Measurements from ENCODE around the gene CD82.

CD82 gene, protein sequence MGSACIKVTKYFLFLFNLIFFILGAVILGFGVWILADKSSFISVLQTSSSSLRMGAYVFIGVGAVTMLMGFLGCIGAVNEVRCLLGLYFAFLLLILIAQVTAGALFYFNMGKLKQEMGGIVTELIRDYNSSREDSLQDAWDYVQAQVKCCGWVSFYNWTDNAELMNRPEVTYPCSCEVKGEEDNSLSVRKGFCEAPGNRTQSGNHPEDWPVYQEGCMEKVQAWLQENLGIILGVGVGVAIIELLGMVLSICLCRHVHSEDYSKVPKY

DNA sequence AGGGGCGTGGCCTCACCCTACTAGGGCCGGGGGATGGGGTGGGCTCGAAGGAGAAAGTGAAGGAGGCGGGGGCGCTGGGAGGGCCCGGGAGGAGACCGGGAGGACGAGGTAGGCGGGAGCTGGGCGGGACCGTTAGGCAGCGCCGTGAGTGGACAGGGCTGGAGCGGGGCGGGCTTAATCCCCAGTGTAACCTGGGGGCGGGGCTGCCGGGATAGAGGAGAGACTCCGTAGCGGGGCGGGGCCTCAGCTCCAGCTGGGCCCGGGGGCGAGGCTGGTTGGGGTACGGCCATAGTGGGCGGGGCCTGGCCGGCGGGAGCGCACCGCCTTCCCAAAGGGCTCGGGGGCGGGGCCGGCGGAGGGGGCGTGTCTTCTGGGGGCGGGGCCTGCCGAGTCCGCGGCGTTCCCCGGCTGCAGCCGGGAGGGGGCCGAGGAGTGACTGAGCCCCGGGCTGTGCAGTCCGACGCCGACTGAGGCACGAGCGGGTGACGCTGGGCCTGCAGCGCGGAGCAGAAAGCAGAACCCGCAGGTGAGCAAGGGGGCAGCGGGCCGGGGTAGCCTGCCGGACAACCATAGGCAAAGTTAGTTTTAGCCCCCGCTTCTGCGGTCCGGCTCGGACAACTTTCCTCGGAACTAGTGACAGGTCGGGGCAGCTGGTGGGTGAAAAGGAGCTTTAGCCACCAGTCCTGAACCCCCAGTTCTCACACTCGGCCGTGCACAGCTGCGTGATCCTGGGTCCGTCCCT lies at the start of gene CD82:
Gene CD82, plus strand, starts transcription at position 453 of the 742 bp plus-strand sequence. CDS start 29,000 bp downstream, outside the sequence.
- peak; percentile 96 to 97 for DNase-seq (ENCODE audit: low read depth in 1 of 2, low spot score in 1 of 2)

DNA sequence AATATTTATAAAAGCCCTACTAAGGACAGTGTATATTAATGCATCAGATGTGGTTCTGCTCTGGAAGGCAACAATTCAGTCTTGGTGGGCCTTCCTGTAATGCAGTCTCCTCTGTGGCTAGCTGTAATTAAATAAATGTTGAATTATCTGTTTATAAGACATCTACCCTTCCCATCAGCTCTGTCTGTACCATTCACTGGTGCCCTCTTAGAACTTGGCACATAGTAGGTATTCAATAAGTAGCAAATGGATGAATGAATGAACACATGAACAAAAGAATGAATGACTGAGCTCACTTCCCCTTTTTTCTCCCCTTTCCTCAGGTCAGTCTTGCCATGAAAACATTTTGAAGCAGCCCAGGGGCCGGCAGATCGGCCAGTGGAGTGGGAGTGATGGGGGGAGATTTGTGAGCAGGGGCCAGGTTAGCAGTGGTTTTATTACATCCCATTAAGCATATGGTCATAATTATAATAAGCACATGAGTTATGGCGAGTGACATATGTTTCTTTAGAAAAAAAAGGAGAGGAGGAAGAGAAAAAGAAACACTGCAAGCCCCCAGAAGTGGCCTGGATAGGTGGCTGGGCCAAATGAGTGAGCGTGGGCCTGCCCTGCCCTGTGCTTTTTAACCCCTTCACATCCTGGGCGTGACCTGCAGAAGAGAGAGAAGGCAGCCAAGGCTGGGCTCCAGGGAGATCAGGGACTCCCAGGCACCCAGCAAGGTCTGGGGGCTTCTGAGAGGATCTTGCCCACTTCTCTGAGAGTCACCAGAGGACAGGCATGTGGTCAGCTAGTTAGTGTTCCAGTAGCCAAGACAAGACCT lies 48.6 kb upstream of the CD82 start:
- no peak for DNase-seq (ENCODE audit: low read depth in 1 of 2, low spot score in 1 of 2)

DNA sequence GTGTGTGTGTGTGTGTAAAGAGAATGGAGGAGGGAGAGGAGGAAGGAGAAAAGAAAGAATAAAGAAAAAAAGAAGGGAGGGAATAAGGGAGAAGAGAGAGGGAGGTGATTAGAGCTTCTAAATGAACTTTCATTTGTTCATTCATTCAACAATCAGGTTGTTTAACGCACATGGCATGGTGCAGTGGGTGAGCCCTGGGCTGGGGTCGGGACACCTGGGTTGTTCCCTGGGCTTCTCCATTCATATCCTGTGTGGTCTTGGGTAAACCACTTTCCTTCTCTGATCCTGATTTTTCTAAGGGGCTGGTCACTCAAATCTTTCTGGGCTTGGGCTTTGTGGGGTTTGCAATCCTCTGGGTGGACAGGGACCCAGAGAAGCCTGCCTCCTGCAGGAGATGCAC lies 47.9 kb upstream of the CD82 start:
- no peak for DNase-seq (ENCODE audit: low read depth in 1 of 2, low spot score in 1 of 2)

DNA sequence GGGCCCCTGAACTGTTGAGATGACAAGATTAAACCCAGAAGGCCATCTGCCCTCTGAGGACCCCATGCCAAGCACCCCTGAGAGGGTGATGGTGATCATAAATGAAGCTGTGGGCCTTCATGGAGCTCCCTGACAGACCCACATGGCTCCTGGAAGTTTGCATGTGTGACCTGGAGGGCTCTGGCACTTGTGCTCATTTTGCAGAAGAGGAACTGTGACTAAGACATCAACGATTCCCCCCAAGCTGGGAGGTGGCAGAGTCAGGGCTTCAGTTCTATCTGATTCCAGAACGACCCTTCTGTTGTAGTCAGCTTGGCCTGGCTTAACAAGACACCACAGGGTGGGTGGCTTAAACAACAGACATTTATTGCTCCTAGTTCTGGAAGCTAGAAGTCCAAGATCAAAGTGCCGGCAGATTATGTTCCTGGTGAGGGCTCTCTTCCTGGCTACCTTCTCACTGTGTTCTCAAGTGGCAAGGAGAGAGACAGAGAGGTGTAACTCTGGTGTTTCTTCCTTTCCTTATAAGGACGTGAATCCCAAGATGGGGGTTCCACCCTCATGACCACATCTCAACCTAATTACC lies 46.4 kb upstream of the CD82 start:
- no peak for DNase-seq (ENCODE audit: low read depth in 1 of 2, low spot score in 1 of 2)

DNA sequence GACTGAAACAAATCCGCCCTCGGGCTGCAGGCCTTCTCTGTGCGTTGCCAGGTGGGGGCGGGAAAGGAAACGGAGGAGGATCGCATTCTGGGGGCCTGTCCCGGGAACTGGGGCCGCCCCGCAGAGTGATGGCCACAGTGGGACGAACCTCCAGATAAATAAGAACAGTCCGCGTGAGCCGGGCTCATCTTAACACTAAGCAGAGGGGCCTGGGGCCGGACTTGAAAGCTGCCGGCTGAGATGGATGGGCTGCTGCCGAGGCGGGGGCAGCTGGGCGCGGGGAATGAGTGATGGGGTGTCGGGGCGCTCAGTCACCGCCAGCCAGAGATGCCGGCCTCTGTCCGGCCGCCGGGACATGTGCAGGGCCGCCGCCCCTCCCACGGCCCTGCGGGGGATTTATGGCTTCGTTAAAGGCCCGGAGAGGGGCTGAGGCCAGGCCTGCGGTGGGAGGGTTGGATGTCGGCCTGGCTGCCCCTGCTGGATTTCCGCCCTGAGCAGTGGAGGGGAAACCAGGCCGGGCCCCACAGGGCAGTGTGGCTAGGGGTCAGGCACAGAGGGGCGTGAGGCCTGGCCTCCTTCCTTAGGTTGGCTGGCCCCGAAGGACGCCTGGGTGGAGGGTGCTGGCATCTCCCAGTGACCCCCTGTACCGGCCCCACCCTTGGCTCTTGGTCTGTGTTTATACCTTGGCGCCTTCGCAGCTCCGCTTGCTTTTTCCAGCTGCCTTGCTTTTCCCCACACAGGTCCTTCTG lies 45.3 kb upstream of the CD82 start:
- DNase-seq (ENCODE audit: low read depth in 1 of 2, low spot score in 1 of 2): no peak

DNA sequence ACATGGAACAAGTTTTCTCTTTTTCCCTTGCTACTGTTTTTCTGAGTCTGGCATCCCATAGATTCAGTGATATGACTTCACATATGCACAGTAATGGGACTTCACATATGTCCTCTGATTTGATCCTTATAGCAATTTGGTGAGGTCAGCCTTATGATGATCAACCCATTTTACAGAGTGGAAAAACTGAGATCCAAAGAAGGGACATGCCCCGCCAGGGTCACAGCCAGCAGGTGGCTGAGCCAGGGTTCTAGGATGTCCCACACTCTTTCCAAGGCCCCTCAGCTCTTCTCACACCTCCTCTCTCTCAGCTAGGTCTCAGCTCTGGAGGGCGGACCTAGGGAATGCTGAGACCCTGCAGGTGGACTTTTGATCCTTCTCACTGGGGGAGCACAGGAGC lies 44.3 kb upstream of the CD82 start:
- no peak for DNase-seq (ENCODE audit: low read depth in 1 of 2, low spot score in 1 of 2)

DNA sequence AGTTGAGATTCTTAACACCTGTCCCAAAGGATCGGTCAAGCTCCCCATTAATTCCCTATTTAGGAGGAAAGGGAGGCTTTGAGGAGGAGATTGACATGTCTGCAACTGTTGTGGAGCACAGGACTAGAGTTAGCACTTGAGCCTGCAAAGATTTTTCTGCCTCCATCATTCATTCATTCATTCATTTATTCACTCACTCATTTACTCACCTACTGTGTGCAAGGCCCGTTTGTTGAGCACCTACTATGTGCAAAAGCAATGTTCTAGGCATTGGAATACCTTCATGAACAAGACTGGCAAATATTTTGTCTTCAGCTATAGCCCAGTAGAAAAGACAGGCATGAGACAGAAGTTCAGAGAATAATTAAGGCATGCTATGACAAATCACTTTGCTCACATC lies 43.2 kb upstream of the CD82 start:
- DNase-seq (ENCODE audit: low read depth in 1 of 2, low spot score in 1 of 2): no peak

DNA sequence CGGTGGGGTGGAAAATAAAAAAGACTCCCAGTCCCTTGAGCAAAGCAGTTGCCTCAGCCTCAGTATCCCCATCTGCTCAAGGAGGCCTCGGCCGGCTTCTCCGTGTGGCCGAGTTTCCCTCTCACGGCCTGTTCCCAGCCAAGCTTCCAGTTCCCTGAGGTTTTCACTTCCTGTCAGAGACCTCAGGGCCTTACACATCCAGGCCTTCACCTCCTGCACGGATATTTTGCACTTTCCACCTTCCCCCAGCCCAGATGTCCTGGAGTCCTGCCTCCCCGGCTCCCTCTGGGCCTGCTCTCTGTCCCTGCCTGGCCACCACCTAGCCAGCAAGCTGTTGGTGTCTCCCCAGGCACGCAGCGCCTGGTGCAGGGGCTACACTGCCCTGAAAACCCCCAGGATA lies 41.1 kb upstream of the CD82 start:
- DNase-seq (ENCODE audit: low read depth in 1 of 2, low spot score in 1 of 2): no peak

DNA sequence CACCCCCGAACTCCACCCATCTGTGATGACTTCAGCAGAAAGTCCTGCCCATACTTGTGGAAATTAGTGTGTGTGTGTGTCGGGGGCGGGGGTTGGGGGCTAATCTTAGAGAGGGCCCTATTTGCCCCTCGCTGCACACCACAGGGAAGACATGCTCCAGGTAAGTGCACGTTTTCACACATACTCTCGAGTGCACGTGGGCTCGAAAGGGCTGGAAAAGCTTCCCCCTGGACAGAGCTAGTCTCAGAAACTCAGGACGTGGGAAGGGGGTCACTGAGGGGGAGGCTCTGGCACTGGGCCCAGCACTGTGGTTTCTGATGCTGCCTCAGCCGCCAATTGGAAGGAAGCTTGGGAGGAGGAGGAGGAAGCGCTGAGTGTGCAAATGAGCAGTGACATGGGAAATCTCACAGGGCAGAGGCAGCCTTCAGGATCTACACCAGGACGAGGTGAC lies 40.7 kb upstream of the CD82 start:
- no peak for DNase-seq (ENCODE audit: low read depth in 1 of 2, low spot score in 1 of 2)

DNA sequence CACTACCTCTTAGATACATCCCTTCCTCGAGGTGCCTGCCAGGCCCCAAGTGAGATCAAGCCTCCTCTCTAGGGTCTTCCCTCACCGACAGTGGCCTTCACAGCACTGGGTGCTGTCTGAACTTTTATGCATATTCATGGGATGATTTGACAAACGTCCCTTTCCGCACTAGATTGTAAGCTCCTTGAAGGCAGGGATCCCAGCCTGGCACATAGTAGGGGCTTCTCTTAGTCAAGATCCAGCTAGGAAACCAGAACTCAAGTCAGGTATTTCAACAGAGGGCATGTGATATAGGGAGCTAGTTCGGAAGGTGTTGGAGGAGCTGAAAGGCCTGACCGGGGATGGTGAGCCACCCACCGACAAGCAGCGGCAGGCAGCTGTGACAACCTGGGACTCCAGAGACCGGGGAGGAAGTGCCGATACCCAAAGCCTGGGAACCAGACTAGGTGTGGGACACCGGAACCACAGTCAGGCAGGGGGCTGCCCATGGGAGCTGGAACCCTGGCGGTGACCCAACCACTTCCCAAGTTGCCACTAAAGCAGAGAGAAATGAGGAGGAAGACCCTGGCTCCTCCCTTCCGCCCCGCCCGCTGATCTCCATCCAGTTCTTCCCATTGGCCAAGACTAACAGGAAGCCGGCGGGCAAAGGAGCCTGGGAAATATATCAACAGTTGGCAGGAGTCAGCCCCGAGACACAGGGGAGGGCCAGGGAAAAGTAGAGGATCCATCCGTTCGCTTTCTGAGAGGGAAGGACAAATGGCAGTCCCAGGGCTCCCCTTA lies 39.8 kb upstream of the CD82 start:
- no peak for DNase-seq (ENCODE audit: low read depth in 1 of 2, low spot score in 1 of 2)

DNA sequence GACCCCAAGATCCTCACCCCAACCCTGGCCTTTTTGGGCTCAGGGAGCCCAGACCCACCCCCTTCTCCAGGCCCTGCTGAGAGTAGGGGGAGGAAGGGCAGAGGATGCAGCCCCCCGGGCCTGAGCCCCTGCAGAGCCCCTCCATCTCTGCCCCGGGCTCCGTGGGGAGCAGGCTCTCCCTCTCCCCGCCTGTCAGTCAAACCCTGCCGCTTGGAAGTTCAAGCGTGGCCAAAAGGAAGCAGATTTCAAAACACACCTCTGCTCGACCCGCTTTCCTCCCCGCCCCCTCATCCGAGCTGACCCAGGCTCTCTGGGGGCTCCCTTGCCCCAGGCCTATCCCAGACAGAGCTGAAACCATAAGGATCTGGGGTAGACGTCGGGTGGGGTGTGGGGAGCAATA lies 39.0 kb upstream of the CD82 start:
- DNase-seq (ENCODE audit: low read depth in 1 of 2, low spot score in 1 of 2): no peak

DNA sequence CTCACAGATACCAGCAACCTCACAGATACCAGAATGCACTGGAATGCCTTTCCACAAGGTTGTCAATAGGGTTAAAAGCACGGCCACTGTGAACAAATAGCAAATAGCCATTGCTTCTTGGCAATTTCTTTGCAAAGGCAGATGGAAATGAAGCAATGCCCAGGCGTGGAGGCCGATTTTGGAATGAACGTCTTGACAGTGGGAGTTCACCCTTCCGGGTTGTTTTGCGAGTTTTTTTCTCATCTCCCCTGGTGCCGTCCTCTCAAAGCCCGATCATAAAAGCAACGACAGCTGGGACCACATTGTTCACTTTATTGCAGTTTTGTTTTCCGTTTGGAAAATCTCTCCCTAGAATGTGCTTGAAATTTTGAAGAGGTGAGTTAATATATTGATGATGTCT lies 38.0 kb upstream of the CD82 start:
- no peak for DNase-seq (ENCODE audit: low read depth in 1 of 2, low spot score in 1 of 2)

DNA sequence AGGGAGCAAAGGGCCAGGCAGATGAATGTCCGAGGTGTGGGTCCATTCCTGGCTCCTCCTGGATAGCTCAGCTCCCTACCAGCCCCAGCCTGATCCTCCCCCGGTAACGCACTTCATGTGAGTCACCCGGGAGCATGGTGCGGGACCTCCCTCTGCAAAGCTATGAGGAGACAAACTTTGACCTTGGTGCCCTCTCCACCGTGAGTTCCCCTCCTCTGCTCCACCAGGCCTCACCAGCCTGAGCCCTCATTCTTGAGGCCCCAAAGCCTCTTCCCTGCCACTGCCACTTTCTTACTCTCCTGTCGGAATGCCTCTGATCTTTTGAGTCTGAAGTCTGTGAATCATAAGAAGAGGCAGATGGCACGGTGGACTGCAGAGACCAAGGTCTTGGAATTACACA lies 37.4 kb upstream of the CD82 start:
- DNase-seq (ENCODE audit: low read depth in 1 of 2, low spot score in 1 of 2): no peak

DNA sequence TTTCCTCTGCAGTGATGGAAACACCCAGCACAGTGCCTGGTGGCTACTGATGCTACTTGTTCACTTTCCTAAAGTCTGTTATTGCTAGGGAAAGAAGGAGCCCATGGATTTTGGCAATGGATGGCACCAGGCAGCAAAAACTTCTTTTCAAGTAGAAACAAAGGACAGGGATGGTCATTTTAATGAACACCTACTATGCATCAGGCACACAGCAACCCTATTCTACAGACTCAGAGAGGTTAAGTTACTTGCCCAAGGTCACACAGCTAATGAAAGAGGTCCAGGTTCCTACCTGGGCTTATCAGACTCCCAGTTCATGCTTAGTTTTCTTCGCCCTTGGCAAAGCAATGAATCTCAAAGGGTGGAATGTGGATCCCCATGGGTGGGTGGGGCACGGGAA lies 36.9 kb upstream of the CD82 start:
- no peak for DNase-seq (ENCODE audit: low read depth in 1 of 2, low spot score in 1 of 2)

DNA sequence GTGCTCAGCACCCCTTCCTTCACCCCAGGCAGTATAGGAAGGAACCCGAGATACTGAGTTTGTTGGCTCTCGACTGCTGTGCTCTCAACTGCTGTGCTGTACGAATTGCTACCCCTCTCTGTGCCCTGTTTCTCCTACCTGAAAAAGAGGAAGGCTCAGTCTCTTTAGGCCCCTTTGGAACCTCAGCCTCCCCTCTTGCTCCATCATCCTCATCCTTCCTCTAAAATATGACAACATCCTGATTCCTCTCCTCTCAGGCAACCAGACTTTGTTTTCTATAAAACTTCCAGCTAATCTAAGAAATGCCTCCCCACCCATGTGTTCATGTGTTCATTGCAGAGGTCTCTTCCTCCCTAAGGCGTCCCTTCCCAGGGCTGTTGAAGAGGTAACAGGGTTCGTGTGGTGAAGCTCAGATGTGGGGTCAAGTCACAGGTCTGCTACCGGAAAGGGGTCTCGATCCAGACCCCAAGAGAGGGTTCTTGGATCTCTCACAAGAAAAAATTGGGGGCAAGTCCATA lies 35.5 kb upstream of the CD82 start:
- no peak for DNase-seq (ENCODE audit: low read depth in 1 of 2, low spot score in 1 of 2)

DNA sequence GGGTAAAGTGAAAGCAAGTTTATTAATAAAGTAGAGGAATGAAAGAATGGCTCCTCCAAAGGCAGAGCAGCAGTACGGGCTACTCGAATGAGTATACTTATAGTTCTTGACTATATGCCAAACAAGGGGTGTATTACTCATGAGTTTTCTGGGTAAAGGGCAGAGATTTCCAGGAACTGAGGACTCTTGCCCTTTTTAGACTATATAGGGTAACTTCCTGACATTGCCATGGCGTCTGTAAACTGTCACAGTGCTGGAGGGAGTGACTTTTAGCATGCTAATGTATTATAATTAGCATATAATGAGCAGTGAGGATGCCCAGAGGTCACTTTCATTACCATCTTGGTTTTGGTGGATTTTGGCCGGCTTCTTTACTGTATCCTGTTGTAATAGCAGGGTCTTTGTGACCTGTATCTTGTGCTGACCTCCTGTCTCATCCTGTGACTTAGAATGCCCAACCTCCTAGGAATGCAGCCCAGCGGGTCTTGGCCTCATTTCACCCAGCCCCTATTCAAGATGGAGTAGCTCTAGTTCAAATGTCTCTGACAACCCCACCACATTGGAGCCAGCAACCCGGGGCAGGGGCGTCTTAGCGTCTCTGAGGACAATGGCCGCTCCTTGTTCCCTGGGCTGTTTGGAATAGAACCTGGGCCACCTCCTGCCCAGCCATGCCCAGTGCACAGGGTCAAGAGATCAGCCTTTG lies 34.9 kb upstream of the CD82 start:
- DNase-seq (ENCODE audit: low read depth in 1 of 2, low spot score in 1 of 2): no peak

DNA sequence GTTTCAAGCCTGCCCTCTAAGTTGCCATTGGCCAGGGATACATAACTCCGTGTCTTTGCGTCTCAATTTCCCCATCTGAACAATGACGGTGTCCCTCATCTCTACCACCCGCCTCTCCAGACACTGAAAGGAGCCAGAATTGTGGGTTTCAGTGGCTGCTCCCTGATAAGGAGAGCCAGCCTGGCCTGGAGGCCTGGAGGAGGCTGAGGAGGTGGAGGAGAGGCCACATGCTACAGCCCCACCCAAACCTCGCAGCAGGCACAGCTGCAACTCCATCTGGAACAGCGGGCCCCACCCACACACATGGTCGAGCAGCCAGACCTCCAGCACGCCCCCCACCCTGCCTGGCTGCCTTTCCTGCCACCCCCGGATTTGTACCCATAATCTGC lies 34.4 kb upstream of the CD82 start:
- DNase-seq (ENCODE audit: low read depth in 1 of 2, low spot score in 1 of 2): no peak

DNA sequence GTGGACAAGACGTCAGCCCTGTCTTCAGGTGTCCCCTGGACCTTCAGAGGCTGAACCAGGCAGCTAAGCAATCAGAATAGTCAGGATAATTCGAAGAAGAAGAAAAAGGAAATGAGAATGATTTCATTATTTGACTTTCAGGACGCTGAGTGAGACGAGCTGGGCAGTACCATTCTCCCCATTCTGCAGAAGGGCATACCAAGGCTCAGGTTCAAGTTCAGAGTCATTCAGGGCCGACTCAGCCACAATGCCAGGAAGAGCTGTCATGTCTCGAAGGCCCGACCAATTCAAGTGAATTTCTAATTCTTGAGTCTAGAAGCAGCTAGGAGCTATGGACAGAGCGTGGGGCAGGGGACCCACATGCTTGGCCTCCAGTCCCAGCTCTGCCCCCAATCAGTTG lies 33.8 kb upstream of the CD82 start:
- DNase-seq (ENCODE audit: low read depth in 1 of 2, low spot score in 1 of 2): no peak

DNA sequence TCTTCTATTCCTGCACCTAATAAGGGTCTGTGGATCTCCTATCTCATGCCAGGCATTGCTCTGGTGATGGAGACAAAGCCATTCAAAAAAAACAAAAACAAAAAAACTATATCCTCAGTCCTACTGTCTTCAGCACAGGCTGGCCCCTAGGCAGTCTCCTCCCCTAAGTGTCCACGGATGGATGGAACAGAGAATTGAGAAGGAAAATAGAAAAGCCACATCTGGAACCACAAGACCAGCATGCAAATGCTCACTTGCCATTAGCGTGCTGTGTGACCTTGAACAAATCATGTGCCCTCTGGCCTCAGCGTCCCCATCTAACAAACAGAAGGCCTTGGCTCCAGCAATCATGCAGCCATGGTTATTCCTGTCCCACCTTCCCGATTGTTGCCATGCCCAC lies 32.7 kb upstream of the CD82 start:
- no peak for DNase-seq (ENCODE audit: low read depth in 1 of 2, low spot score in 1 of 2)
